Gastroesophageal sphincter (tissue), 4 donors: ENCODE data around the gene ZNF761. TPM values are rescaled to one million over a fixed set of nuclear protein-coding genes. Genes with fewer than 3 reads are reported as not detected.
"Not testable (repeated sequence)": the region's sequence is repeated elsewhere in the genome, so short reads cannot be mapped to it uniquely, and the experiment has no call there.

Experiments used
- ATAC-seq: fragments of 150-250 bp; one replicate; pipeline ENCODE4 v1.9.1; 2016; ENCODE audit warnings: mild to moderate bottlenecking, moderate library complexity
- H3K27ac ChIP-seq, 4 donors: fragments of 200-600 bp; sonication (generic) in 3 of 4; 1 replicate in 3 of 4; 2 replicates in 1 of 4; pipeline ENCODE4 v1.5.1; 2016 to 2019
- H3K27me3 ChIP-seq: fragments of 200-600 bp; sonication (generic); one replicate; pipeline ENCODE4 v1.5.1; 2019
- H3K36me3 ChIP-seq, 2 donors: fragments of 200-600 bp; sonication (generic); one replicate each; pipeline ENCODE4 v1.5.1; 2019; ENCODE audit warnings: control low read depth in 1 of 2
- H3K4me1 ChIP-seq, 3 donors: fragments of 200-600 bp; sonication (generic); 1 replicate in 2 of 3; 2 replicates in 1 of 3; pipeline ENCODE4 v1.5.1; 2016 to 2019; ENCODE audit warnings: control low read depth in 2 of 3
- H3K4me3 ChIP-seq, 2 donors: fragments of 200-600 bp; sonication (generic); one replicate each; pipeline ENCODE4 v1.5.1; 2019; ENCODE audit warnings: mild to moderate bottlenecking in 1 of 2, moderate library complexity in 1 of 2
- H3K9me3 ChIP-seq, 3 donors: fragments of 200-600 bp; sonication (generic); one replicate each; pipeline ENCODE4 v1.5.1; 2017 to 2019; ENCODE audit warnings: control low read depth in 2 of 3
- CTCF ChIP-seq, 4 experiments: fragments of 200-600 bp in 2 of 4; fragments of 450-650 bp in 2 of 4; sonication (generic) in 1 of 4; IDR thresholded peaks; one replicate each; pipeline ENCODE4 v1.5.1; 2017 to 2019; ENCODE audit warnings: antibody characterized with exemption in 4 of 4, mild to moderate bottlenecking in 2 of 4, moderate library complexity in 2 of 4
- EP300 ChIP-seq: sonication (generic); formaldehyde crosslinking; IDR thresholded peaks from one replicate; pipeline ENCODE4 v1.6.1; 2017; ENCODE audit warnings: antibody characterized with exemption, mild to moderate bottlenecking
- POLR2A ChIP-seq, 2 donors: fragments of 450-650 bp; IDR thresholded peaks; one replicate each; pipeline ENCODE4 v1.6.1; 2017; ENCODE audit warnings: antibody characterized with exemption in 2 of 2, mild to moderate bottlenecking in 2 of 2, moderate library complexity in 1 of 2
- POLR2AphosphoS5 ChIP-seq: sonication (generic); formaldehyde crosslinking; IDR thresholded peaks from one replicate; pipeline ENCODE4 v1.6.1; 2017; ENCODE audit warnings: antibody characterized with exemption
- WGBS, 2 donors: methylation state at CpG; one replicate each; pipeline ENCODE4 v1.1.5; 2018; ENCODE audit warnings: low coverage in 1 of 2; 5-methylcytosine and 5-hydroxymethylcytosine counted together
- total RNA-seq, 4 donors: library from RNA; depleted of rRNA; stranded (reverse); fragments of >200 nt; gene quantifications; one replicate each; pipeline ENCODE4 v1.1.0, GENCODE V29; 2016

The ZNF761 gene
- total RNA-seq, 4 donors from 2014 or later: 7.5 to 12.8 (median 10.2) TPM

- ATAC-seq: peak; percentile 77
- H3K27ac ChIP-seq: peak overlapping the region; percentile 68 to 89 (median 81)
- no peaks in the 10 kb centered on the region for H3K27me3 ChIP-seq
- 0 to 3% methylated on average over 5 to 13 of the region's 18 CpGs for WGBS, 2 donors
- H3K36me3 ChIP-seq: peaks cover 0 to 17% of the 10 kb centered on the region in 2 donors
- H3K9me3 ChIP-seq: no peaks in the 10 kb centered on the region
- peaks cover 0 to 29% (median 12%) of the 10 kb centered on the region in 3 donors for H3K4me1 ChIP-seq
- TF ChIP-seq POLR2A (IDR thresholded peaks at IDR 0.05) (no peak), CTCF (IDR thresholded peaks at IDR 0.05) (no peak), EP300 (no peak), POLR2AphosphoS5 (no peak)
- H3K4me3 ChIP-seq: peak overlapping the region; percentile 65 to 66
Observed at GRCh38 chr19:53394522-53394973, 37.2 kb upstream of the ZNF761 start.

GRCh38 chr19:53394974-53395839, 36.6 kb upstream of the ZNF761 start, which contains the start of gene ZNF765:
Gene ZNF765 (plus strand): TSS chr19:53395149. CDS start chr19:53398016, 2,867 bp downstream.
- Histone ChIP-seq H3K27me3 (no peaks in the 10 kb centered on the region), H3K9me3 (no peaks in the 10 kb centered on the region), H3K4me3 (peak within 1 kb of the TSS; percentile 65 to 66), H3K27ac (peak within 1 kb of the TSS; percentile 68 to 89 (median 81)), H3K36me3 (peaks cover 0 to 23% of the 10 kb centered on the region in 2 donors), H3K4me1 (peaks cover 0 to 29% (median 12%) of the 10 kb centered on the region in 3 donors)
- peak; percentile 92 for TF ChIP-seq POLR2AphosphoS5
- peak; percentile 65 to 76 for TF ChIP-seq POLR2A (IDR thresholded peaks at IDR 0.05)
- peak; percentile 13 to 63 (median 46) for TF ChIP-seq CTCF (IDR thresholded peaks at IDR 0.05)
- TF ChIP-seq EP300: no peak
- ATAC-seq: peak; percentile 97
- 0% methylated on average over 6 to 20 of the region's 58 CpGs for WGBS, 2 donors

- not testable (repeated sequence) for ATAC-seq, H3K9me3 ChIP-seq, H3K27me3 ChIP-seq
- Histone ChIP-seq H3K36me3 (peaks cover 0 to 30% of the 10 kb centered on the region in 2 donors), H3K4me3 (peak overlapping the region; percentile 65 to 66), H3K27ac (peak overlapping the region; percentile 37 to 89 (median 81)), H3K4me1 (peaks cover 0 to 29% (median 12%) of the 10 kb centered on the region in 3 donors)
- 0 to 6% methylated on average over 5 to 9 of the region's 9 CpGs for WGBS, 2 donors
Observed at GRCh38 chr19:53395840-53396524, 35.8 kb upstream of the ZNF761 start.

GRCh38 chr19:53396525-53396868, 35.3 kb upstream of the ZNF761 start:
- WGBS, 2 donors: 13 to 20% methylated on average over 1 of the region's 1 CpG
- Histone ChIP-seq H3K27me3 (no peaks in the 10 kb centered on the region), H3K4me3 (no peak overlapping the region), H3K4me1 (peaks cover 0 to 29% (median 12%) of the 10 kb centered on the region in 3 donors), H3K27ac (no peak overlapping the region), H3K36me3 (peaks cover 0 to 35% of the 10 kb centered on the region in 2 donors), H3K9me3 (no peaks in the 10 kb centered on the region)
- ATAC-seq: no peak
- TF ChIP-seq POLR2A (IDR thresholded peaks at IDR 0.05) (no peak), CTCF (IDR thresholded peaks at IDR 0.05) (no peak), POLR2AphosphoS5 (no peak), EP300 (no peak)

- not testable (repeated sequence) for H3K27me3 ChIP-seq, ATAC-seq, H3K9me3 ChIP-seq, H3K27ac ChIP-seq, H3K4me3 ChIP-seq
- WGBS, 2 donors: 83% methylated on average over 1 of the region's 1 CpG; no CpG with 5 or more reads in 1 of the 2 donors
- H3K36me3 ChIP-seq: peaks cover 0 to 48% of the 10 kb centered on the region in 2 donors
- H3K4me1 ChIP-seq: peaks cover 0 to 29% (median 12%) of the 10 kb centered on the region in 3 donors
Observed at GRCh38 chr19:53397918-53398317, 33.9 kb upstream of the ZNF761 start.
